Femur (tissue), 1 donor: ENCODE data around the gene APC2.
"Not testable (repeated sequence)": the region's sequence is repeated elsewhere in the genome, so short reads cannot be mapped to it uniquely, and the experiment has no call there.

Experiments used
- DNase-seq: peaks from one replicate; pipeline ENCODE4 v3.0.0-alpha.2; 2017

The APC2 gene

DNA sequence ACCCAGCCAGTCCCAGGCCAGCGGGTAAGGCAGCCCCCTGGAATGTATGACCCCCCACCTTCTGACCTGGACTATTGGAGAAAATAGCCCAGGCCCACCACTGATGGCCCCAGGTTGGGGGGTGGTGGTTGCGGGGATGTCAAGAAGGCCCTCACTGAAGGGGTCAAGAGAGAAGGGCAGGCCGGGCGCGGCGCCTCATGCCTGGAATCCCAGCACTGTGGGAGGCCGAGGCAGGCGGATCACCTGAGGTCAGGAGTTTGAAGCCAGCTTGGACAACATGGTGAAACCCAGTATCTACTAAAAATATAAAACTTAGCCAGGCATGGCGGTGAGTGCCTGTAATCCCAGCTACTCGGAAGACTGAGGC lies 64.4 kb downstream of the APC2 start:
- DNase-seq, result no peak

- DNase-seq, result no peak
These were observed 65.2 kb downstream of the APC2 start for GRCh38 chr19:1514986-1515721.

DNA sequence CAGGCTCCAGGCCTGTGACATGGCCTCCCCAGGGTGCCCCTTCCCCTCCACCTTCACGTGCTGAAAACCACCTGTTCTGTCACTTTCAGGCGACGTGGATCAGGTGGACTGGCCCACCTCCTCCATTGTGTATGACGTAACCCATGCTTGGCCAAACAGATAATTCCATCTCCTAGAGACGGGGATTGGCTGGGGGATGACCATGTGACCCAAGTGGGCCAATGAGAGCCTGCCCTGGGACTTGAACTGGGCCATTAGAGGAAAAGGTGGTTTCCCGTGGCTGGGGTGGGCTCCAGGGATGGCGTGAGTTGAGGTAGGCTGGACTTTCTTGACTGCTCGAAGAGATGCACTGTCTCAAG lies 66.5 kb downstream of the APC2 start:
- DNase-seq, result no peak

GRCh38 chr19:1518471-1518870 lies 68.5 kb downstream of the APC2 start:
- DNase-seq, result no peak

GRCh38 chr19:1519802-1520201 lies 69.9 kb downstream of the APC2 start:
- DNase-seq, result not testable (repeated sequence)

- no peak for DNase-seq
These were observed 70.4 kb downstream of the APC2 start for GRCh38 chr19:1520203-1520780.

DNA sequence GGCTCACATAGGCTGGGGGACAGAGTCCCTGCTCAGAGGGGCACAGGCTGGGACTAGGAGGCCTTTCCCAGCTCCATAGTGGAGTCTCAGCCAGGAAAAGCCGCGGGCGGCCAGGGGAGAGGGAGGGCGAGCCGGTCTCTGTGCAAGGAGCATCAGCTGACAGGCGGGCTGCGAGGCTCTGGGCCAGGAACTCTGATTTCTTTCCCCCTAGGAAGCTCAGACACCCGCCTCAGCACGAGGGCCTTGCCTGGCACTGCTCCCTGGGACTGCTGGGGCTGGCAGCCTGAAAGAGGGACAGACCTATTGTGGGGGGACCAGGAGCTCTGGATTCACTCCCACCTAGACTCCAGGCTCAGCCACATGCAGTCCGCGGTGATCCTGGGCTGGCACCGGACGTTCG lies 71.7 kb downstream of the APC2 start:
- DNase-seq, result no peak

- DNase-seq, result no peak
These were observed 72.1 kb downstream of the APC2 start for GRCh38 chr19:1522061-1522460.

- no peak for DNase-seq
These were observed 72.9 kb downstream of the APC2 start for GRCh38 chr19:1522838-1523237.
